DND-41 (cell line): ENCODE results near the gene UBE3C.

Source experiments
- CTCF ChIP-seq: IDR thresholded peaks from 2 replicates; pipeline ENCODE4 v1.5.1; 2012; ENCODE audit warnings: borderline replicate concordance, low read length, moderate library complexity, mild to moderate bottlenecking; ENCODE audit not compliant: poor library complexity, severe bottlenecking; ENCODE audit errors: extremely low read depth
- EZH2 ChIP-seq: IDR thresholded peaks from 3 replicates; pipeline ENCODE4 v1.6.1; 2012; ENCODE audit warnings: borderline replicate concordance, low read depth, mild to moderate bottlenecking, moderate library complexity, low read length, inconsistent platforms; ENCODE audit not compliant: severe bottlenecking

- TF ChIP-seq CTCF: no peak
- TF ChIP-seq EZH2: no peak
Measured at GRCh38 chr7:157220916-157221569, 82.3 kb downstream of the UBE3C start.
